GM12872 (cell line): Measurements from ENCODE around the gene MMADHC.

Experiments used
- CTCF ChIP-seq: IDR thresholded peaks from 3 replicates; pipeline ENCODE4 v1.5.1; 2011; ENCODE audit warnings: low read depth, mild to moderate bottlenecking, low read length, moderate library complexity; ENCODE audit not compliant: insufficient read depth

Gene MMADHC

GRCh38 chr2:149622343-149622742, 34.8 kb upstream of the MMADHC start:
- no peak for TF ChIP-seq CTCF

GRCh38 chr2:149617476-149617875, 29.9 kb upstream of the MMADHC start:
- no peak for TF ChIP-seq CTCF

DNA sequence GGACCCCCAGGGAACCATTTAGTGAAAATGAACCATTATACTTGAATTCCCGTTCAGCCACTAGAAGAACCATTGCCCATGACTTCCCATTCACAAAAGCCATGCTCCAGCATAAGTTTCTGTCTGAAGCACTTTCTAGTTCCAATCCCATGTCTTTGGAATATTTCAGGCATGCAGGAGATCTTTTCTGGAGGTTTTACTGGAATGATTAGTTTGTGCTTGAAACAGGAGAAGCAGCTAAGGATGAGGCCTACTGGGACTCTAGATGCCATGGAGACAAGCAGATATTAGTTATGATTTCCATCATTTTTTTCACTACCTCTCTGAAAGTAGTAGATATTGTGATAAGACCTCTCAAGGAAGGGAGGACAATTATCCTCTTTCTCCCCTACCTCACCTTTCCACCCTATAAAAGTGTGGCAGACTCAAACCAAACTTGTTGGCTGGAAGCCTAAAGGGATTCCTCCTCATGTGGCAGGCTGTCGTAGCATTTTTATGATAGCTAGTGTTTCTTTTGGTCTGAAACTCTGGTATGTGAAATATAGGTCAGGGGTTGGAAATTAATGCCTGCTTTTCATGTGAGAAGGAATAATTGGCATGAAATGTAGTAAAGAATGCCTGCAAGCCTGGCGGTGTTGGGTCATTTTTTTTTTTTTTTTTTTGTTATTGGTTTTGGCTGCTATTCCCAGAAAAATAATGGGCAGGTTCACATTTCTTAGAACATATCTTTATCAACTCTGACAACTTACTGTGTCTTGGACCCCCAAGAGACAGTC, 29.3 kb upstream of the MMADHC start:
- TF ChIP-seq CTCF, result no peak

GRCh38 chr2:149613704-149614103, 26.1 kb upstream of the MMADHC start:
- TF ChIP-seq CTCF, result no peak

- no peak for TF ChIP-seq CTCF
Measured at GRCh38 chr2:149612122-149612521, 24.5 kb upstream of the MMADHC start.

DNA sequence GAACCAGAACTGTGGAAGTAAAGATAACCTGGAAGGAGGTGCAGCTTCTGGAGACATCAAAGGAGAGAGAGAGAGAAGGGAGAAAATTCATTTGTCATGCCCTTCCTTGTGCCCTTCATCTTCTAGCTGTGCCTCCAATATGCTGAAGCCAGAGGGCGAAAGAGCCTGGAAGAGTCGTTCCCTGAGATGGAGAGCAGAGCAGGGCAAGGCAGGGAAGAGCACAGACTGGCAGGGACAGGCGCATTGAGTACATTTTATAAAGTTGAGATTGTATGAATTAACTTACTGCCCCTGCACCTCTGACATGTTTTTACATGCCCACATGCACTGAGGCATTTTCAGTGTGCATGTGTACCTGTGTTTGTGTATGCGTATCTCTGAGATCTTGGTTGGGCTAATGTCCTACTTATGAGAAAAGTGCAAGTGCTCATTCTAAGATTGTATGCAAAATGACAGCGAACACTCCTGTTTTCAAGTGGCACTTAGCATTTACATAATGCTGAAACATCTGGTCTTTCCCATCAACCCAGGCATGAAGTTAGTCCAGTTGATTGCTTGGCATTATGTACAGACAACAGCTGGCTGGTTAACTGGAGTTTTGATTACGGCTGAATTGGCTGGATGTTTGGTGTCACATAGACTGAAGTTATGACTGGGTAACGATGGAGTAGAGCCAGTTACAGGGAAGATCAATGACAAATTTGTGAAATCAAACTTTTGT, 23.7 kb upstream of the MMADHC start:
- TF ChIP-seq CTCF, result no peak

GRCh38 chr2:149606251-149606811, 18.8 kb upstream of the MMADHC start:
- TF ChIP-seq CTCF, result no peak
